LNCaP clone FGC (cell line): ENCODE results near the gene LSM4.

Source experiments
- DNase-seq: peaks from one replicate; pipeline ENCODE4 v3.0.0-alpha.2; 2011; ENCODE audit warnings: low read depth
- H3K4me3 ChIP-seq: 2 replicates; pipeline ENCODE4 v1.5.1; 2011; ENCODE audit warnings: mild to moderate bottlenecking, low read depth, low read length, control low read depth
- CTCF ChIP-seq: IDR thresholded peaks from 2 replicates; pipeline ENCODE4 v1.5.1; 2012; ENCODE audit warnings: mild to moderate bottlenecking; ENCODE audit not compliant: control insufficient read depth, insufficient read depth; ENCODE audit errors: extremely low read depth

The LSM4 gene

DNA sequence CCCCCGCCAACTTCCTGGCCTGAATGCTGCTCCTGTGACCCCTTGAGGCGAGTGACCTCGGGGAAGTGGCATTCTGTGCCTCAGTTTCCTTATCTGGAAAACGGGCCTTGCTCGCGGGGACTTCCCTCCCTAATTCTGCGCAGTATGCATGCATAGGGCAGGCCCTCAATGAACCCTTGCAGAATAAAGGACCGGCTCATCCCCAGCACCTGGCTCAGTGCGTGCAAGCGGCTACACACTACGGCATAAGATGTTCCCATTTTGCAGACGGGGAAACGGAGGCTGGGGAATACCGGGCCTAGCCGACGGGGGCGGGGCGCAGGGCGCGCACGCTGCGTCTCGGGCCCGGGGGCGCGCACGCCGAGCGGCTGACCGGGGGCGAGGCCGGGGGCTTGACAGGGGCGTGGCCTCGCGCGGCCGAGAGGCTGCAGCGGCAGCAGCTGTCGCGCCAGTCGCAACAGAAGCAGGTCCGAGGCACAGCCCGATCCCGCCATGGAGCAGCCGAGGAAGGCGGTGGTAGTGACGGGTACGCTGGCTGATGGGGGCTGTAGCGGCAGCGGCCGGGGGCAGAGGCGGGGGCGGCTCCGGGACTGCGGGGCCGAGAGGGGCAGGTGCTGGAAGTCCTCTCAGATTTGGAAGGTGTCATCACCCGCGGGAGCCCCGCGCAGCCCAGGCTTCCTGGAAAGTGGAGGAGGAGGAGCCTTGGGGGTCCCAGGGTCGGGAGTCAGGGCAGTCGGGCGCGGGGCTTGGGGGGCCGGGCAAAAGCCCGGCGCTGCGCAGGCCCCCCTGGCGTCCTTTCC is 17.5 kb upstream of the LSM4 start, which contains the start of gene PGPEP1:
Gene PGPEP1 (plus strand): TSS at position 409 of the 800 bp plus-strand sequence. CDS start 84 bp downstream, at position 493.
- DNase-seq, result no peak
- H3K4me3 ChIP-seq, result peak within 1 kb of the TSS; percentile 91
- no peak for TF ChIP-seq CTCF

DNA sequence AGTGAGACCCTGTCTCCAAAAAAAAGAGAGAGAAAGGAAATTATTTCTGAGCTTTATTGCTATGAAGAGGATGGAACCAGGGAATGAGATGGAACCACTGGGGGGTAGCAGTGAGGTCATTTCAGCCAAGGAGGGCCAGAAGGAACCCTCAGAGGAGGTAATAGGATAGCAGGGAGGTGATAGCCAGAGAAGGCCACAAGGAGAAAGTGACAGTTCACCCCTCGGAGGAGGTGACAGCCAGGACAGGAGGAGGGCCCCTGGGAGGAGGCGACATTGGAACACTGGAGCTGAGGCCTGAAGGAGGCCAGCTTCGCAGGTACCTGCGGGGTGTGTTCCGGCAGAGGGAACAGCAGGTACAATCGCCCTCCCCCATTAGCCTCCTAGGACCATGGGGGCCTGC is 16.8 kb upstream of the LSM4 start:
- peak overlapping the region; percentile 91 for H3K4me3 ChIP-seq
- DNase-seq, result no peak
- peak; percentile 34 for TF ChIP-seq CTCF

- TF ChIP-seq CTCF, result no peak
- no peak for DNase-seq
- H3K4me3 ChIP-seq, result no peak overlapping the region
Observed at GRCh38 chr19:18338541-18338940, 15.7 kb upstream of the LSM4 start.

DNA sequence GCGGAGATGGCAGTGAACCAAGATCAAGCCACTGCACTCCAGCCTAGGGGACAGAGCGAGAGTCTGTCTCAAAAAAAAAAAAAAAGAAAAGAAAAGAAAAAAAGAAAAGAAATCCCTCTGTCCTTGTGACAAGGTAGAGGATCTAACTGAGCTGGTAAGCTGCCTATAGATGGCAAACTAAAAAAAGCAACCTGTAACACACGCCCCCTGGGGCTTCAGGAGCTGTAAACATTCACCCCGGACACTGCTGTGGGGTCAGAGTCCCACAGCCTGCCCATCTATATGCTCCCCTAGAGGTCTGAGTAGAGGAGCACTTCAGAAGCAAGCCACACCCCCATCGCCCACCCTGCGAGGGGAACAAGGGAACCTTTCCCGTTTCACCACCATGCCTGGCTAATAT is 13.2 kb upstream of the LSM4 start:
- no peak for DNase-seq
- TF ChIP-seq CTCF, result no peak

GRCh38 chr19:18333680-18334079 is 10.8 kb upstream of the LSM4 start:
- no peak for TF ChIP-seq CTCF
- H3K4me3 ChIP-seq, result no peak overlapping the region
- no peak for DNase-seq

More for the DNA sequence above, 13.2 kb upstream of the LSM4 start:
- no peak overlapping the region for H3K4me3 ChIP-seq

DNA sequence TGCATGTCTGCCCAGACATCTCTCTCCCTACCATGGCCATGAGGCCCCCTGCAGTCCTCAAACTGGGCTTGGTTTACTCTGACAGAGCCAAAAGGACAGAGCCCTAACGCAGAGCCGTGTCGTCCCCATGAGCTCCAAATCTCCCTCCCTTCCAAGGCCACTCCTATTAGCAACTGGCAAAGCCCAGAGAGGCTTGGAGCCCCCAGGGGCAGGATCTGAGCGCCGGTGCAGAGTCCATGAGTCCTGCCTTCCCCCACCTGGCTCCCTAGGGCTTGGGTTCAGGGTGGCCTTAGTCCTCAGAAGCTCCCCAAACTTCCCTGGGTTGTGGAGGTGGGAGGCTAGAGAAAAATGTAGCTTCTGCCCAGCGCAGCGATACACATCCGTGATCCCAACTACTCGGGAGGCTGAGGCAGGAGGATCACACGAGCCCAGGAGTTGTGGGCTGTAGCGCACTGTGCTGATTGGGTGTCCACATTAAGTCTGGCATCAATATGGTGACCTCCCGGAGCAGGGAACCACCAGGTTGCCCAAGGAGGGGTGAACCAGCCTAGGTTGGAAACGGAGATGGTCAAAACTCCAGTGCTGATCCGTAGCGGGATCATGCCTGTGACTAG is 10.1 kb upstream of the LSM4 start:
- DNase-seq, result no peak
- no peak for TF ChIP-seq CTCF
- no peak overlapping the region for H3K4me3 ChIP-seq

GRCh38 chr19:18330868-18331267 is 8.0 kb upstream of the LSM4 start:
- no peak for DNase-seq
- no peak for TF ChIP-seq CTCF
- no peak overlapping the region for H3K4me3 ChIP-seq
